Spleen (tissue), 11 donors: ENCODE results near the gene AHNAK2. TPM values are rescaled to one million over a fixed set of nuclear protein-coding genes. Genes with fewer than 3 reads are reported as not detected.

ENCODE experiments used
- DNase-seq: peaks from one replicate; pipeline ENCODE4 v3.0.0-alpha.2; 2020
- H3K27ac ChIP-seq, 8 donors: fragments of 200-600 bp; sonication (generic) in 7 of 8; 1 replicate in 4 of 8; 2 replicates in 4 of 8; pipeline versions ENCODE4 v1.5.0 to v1.8.0; 2016 to 2021; ENCODE audit warnings: inconsistent platforms in 4 of 8, mild to moderate bottlenecking in 4 of 8, moderate library complexity in 1 of 8
- H3K27me3 ChIP-seq, 7 donors: fragments of 200-600 bp; sonication (generic) in 6 of 7; replicated peaks in 1 of 7; 1 replicate in 4 of 7; 2 replicates in 3 of 7; pipeline versions ENCODE4 v1.5.0 to v1.8.0; 2016 to 2021; ENCODE audit warnings: inconsistent platforms in 3 of 7, mild to moderate bottlenecking in 1 of 7
- H3K36me3 ChIP-seq, 6 donors: fragments of 200-600 bp; sonication (generic) in 5 of 6; 1 replicate in 4 of 6; 2 replicates in 2 of 6; pipeline versions ENCODE4 v1.5.0 to v1.8.0; 2016 to 2021; ENCODE audit warnings: inconsistent platforms in 2 of 6
- H3K4me1 ChIP-seq, 6 donors: fragments of 200-600 bp; sonication (generic) in 5 of 6; 1 replicate in 3 of 6; 2 replicates in 3 of 6; pipeline versions ENCODE4 v1.5.0 to v1.8.0; 2016 to 2021; ENCODE audit warnings: inconsistent platforms in 3 of 6
- H3K4me3 ChIP-seq, 8 donors: fragments of 200-600 bp; sonication (generic) in 7 of 8; 1 replicate in 4 of 8; 2 replicates in 4 of 8; pipeline versions ENCODE4 v1.5.0 to v1.8.0; 2016 to 2021; ENCODE audit warnings: inconsistent platforms in 4 of 8, mild to moderate bottlenecking in 4 of 8, moderate library complexity in 2 of 8
- H3K9me3 ChIP-seq, 8 donors: fragments of 200-600 bp; sonication (generic) in 7 of 8; 1 replicate in 4 of 8; 2 replicates in 4 of 8; pipeline versions ENCODE4 v1.5.0 to v1.8.0; 2016 to 2021; ENCODE audit warnings: inconsistent platforms in 4 of 8
- POLR2A ChIP-seq, 3 donors: fragments of 450-650 bp; IDR thresholded peaks; one replicate each; pipeline ENCODE4 v1.5.1; 2017; ENCODE audit warnings: antibody characterized with exemption in 3 of 3, mild to moderate bottlenecking in 1 of 3
- POLR2AphosphoS5 ChIP-seq, 3 donors: sonication (generic); formaldehyde crosslinking; IDR thresholded peaks; one replicate each; pipeline ENCODE4 v1.5.1; 2017; ENCODE audit warnings: antibody characterized with exemption in 3 of 3
- WGBS, 5 donors: extraction: QIAGEN DNeasy Blood & Tissue Kit in 3 of 5; methylation state at CpG; one replicate each; pipeline versions ENCODE4 v1.1.5 to v1.1.7; 2013 to 2018; 5-methylcytosine and 5-hydroxymethylcytosine counted together
- intact Hi-C: fragments of 100-400 bp; cut with DNase I; formaldehyde crosslinking; loops from one replicate; pipeline ENCODE4 v1.15.0; 2023; ENCODE audit warnings: low total_unique reads
- polyA plus RNA-seq, 3 donors: library from polyadenylated mRNA; stranded (reverse); fragments of 200-250 nt; gene quantifications; one replicate each; pipeline ENCODE4 v1.2.1, GENCODE V29; 2013
- total RNA-seq, 7 donors: library from RNA; depleted of rRNA in 3 of 7; stranded (reverse); fragments of >200 nt in 3 of 7; fragmentation: NEBNext Ultra II Directional in 4 of 7; extraction: Animal tissue kit (Norgen Biotek cat#: 25700) in 4 of 7; gene quantifications; one replicate each; pipeline versions ENCODE4 v1.1.0 to v1.2.1, GENCODE V29; 2016 to 2021
- TF ChIP-seq, protein P1 (sequence below), 11 experiments: fragments of 200-600 bp in 7 of 11; fragments of 450-650 bp in 4 of 11; sonication (generic) in 4 of 11; IDR thresholded peaks in 8 of 11; conservative IDR thresholded peaks in 3 of 11; 1 replicate in 7 of 11; 2 replicates in 4 of 11; pipeline versions ENCODE4 v1.4.0 to v1.8.0; 2016 to 2021; ENCODE audit warnings: antibody characterized with exemption in 11 of 11, inconsistent platforms in 4 of 11, mild to moderate bottlenecking in 1 of 11
- donor health status: healthy with polysubstance abuse.
- donor health status: DM: no; HTN: no; CAD: no; lungs with moderate emphysema.
- donor health status: DM: no; HTN: no; CAD: no.
- donor health status: Bipolar disorder and iron deficiency.
- donor health status: healthy.
- donor health status: DM: no; HTN: no; CAD: no.
- donor health status: DM: yes; HTN: yes; CAD: no.

Gene AHNAK2
- total and polyA plus RNA-seq, 10 donors = 0.26 to 1.3 (median 0.71) TPM

DNA sequence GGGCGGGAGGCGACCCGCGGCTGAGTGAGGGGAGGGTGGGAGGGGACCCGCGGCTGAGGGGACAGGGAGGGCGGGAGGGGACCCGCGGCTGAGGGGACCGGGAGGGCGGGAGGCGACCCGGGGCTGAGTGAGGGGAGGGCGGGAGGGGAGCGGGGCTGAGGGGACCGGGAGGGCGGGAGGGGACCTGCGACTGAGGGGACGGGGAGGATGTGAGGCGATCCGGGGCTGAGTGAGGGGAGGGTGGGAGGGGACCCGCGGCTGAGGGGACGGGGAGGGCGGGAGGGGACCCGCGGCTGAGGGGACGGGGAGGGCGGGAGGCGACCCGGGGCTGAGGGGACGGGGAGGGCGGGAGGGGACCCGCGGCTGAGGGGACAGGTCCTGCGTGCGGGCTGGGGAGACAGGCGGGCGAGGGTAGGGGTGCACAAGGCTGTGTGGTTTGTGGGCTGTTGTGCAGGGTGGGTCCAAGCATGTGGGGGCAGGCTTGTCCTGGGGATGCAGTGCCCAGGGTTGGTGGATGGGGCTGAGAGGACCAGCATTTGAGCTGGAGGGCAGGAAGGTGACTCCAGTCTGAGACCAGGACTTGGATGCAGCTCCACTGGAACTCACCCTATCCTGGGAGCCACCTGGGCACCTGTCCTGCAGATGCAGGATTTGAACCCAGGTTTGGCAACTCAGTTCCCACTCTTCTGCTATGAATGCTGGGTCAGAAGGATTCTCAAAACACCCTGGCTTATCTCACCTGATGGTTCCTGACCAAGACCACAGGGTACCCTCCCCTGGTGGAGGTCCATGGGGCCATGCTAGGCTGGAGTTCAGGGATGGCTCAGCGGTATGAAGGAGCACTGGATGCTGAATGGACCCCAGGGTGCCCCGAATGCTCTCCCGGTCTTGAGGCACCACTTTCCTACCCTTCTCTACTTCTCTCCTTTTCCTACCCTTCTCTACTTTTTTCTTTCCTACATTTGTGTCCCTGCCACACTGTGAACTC, 44.1 kb downstream of the AHNAK2 start:
- 10 to 23% (median 13%) methylated on average over 14 to 41 of the region's 42 CpGs for WGBS, 5 donors
- peaks cover 0 to 27% (median 16%) of the 10 kb centered on the region in 6 donors for H3K4me1 ChIP-seq
- DNase-seq = no peak
- TF ChIP-seq, protein P1, sequence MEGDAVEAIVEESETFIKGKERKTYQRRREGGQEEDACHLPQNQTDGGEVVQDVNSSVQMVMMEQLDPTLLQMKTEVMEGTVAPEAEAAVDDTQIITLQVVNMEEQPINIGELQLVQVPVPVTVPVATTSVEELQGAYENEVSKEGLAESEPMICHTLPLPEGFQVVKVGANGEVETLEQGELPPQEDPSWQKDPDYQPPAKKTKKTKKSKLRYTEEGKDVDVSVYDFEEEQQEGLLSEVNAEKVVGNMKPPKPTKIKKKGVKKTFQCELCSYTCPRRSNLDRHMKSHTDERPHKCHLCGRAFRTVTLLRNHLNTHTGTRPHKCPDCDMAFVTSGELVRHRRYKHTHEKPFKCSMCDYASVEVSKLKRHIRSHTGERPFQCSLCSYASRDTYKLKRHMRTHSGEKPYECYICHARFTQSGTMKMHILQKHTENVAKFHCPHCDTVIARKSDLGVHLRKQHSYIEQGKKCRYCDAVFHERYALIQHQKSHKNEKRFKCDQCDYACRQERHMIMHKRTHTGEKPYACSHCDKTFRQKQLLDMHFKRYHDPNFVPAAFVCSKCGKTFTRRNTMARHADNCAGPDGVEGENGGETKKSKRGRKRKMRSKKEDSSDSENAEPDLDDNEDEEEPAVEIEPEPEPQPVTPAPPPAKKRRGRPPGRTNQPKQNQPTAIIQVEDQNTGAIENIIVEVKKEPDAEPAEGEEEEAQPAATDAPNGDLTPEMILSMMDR (IDR thresholded peaks at IDR 0.05 in 8 of 11, conservative IDR thresholded peaks at IDR 0.05 in 3 of 11) = no peak
- TF ChIP-seq POLR2AphosphoS5 (IDR thresholded peaks at IDR 0.05) = no peak
- TF ChIP-seq POLR2A (IDR thresholded peaks at IDR 0.05) = no peak
- peaks cover 0 to 32% (median 0%) of the 10 kb centered on the region in 7 donors for H3K27me3 ChIP-seq
- peak overlapping the region in 1 of 8 donors; percentile 67 for H3K27ac ChIP-seq
- intact Hi-C loops = no loop called here
- H3K9me3 ChIP-seq = no peaks in the 10 kb centered on the region
- no peaks in the 10 kb centered on the region for H3K36me3 ChIP-seq
- peak overlapping the region in 7 of 8 donors; percentile 49 to 76 (median 54) for H3K4me3 ChIP-seq

DNA sequence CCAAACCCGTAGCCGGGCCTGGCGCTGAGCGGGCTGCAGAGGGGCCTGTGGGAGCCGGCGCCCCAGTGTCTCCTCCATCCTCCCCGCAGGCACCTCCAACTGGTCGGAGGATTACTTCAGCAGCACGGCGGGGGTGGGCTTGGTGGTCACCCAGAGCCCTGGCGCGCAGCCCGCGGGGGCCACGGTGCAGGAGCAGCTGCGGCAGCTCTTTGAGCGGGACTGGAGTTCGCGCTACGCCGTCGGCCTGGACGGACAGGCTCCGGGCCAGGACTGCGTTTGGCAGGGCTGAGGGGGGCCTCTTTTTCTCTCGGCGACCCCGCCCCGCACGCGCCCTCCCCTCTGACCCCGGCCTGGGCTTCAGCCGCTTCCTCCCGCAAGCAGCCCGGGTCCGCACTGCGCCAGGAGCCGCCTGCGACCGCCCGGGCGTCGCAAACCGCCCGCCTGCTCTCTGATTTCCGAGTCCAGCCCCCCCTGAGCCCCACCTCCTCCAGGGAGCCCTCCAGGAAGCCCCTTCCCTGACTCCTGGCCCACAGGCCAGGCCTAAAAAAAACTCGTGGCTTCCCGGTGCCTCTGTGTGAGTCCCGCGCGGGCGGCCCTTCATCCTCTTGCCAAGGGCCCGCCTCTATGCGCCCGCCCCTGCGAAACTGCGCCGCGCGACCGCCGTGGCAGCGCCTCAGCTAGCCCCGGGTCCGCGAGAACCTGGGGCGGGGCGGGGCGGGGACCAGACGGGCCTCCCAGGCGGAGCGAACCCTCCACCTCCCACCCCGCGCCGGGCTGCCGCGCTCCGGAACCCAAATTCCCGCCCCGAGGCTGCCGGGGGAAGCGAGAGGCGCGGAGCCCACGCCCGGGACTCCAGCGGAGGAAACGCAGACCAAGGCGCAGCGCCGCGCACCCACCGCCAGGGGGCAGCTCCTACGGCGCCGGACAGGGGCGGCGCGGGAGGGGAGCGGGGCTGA, 45.2 kb downstream of the AHNAK2 start:
- TF ChIP-seq POLR2A (IDR thresholded peaks at IDR 0.05) (no peak), POLR2AphosphoS5 (IDR thresholded peaks at IDR 0.05) (peak; percentile 65 to 75 (median 74))
- TF ChIP-seq, protein P1 (IDR thresholded peaks at IDR 0.05 in 8 of 11, conservative IDR thresholded peaks at IDR 0.05 in 3 of 11) = peak; percentile 41 to 92 (median 84)
- 19 to 24% (median 23%) methylated on average over 42 to 100 of the region's 100 CpGs for WGBS, 5 donors
- Histone ChIP-seq H3K4me1 (peaks cover 0 to 34% (median 17%) of the 10 kb centered on the region in 6 donors), H3K27me3 (peaks cover 0 to 42% (median 3%) of the 10 kb centered on the region in 7 donors), H3K27ac (peak overlapping the region in 4 of 8 donors; percentile 47 to 67 (median 56)), H3K36me3 (no peaks in the 10 kb centered on the region), H3K9me3 (no peaks in the 10 kb centered on the region), H3K4me3 (peak overlapping the region; percentile 49 to 76 (median 53))
- intact Hi-C loops = no loop called here
- DNase-seq = peak; percentile 96

DNA sequence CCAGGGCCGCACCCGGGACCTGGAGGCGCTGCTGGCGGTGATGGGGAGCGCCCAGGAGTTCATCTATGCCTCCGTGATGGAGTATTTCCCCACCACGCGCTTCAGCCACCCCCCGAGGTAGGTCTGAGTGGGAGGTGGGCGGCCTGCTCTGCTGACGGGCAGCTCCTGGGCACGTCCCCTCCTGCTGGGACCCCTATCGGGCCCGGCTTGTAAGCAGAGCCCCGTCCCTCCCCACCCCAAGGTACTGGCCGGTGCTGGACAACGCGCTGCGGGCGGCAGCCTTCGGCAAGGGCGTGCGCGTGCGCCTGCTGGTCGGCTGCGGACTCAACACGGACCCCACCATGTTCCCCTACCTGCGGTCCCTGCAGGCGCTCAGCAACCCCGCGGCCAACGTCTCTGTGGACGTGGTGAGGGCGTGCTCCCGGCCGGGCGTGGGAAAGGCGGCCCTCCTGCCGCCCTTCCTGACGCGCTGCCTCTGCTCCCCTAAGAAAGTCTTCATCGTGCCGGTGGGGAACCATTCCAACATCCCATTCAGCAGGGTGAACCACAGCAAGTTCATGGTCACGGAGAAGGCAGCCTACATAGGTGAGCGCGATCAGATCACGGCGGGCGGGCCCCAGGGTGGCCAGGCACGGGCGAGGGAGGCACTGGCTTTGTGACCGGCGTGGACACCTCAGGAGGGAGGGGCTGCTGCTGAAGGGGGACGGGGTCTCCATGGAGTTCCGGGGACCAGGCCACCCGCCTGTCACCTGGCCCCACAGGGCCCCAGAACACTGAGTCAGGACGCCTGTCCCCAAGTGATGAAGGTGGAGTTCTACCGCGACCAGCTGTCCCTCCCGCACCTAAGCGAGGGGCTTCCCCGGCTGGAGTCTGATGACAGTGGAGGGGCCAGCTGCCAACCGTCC, 46.2 kb downstream of the AHNAK2 start:
- Histone ChIP-seq H3K4me3 (peak overlapping the region in 7 of 8 donors; percentile 49 to 76 (median 54)), H3K27ac (no peak overlapping the region), H3K4me1 (peaks cover 4 to 44% (median 24%) of the 10 kb centered on the region in 6 donors), H3K36me3 (no peaks in the 10 kb centered on the region), H3K9me3 (no peaks in the 10 kb centered on the region), H3K27me3 (peaks cover 0 to 51% (median 3%) of the 10 kb centered on the region in 7 donors)
- intact Hi-C loops = no loop called here
- TF ChIP-seq, protein P1 (IDR thresholded peaks at IDR 0.05 in 8 of 11, conservative IDR thresholded peaks at IDR 0.05 in 3 of 11) = no peak
- TF ChIP-seq POLR2A (IDR thresholded peaks at IDR 0.05) = no peak
- TF ChIP-seq POLR2AphosphoS5 (IDR thresholded peaks at IDR 0.05) = no peak
- WGBS, 5 donors = 65 to 82% (median 76%) methylated on average over 40 to 64 of the region's 64 CpGs
- no peak for DNase-seq
